Measurements from ENCODE around the gene WFDC5.

DNA sequence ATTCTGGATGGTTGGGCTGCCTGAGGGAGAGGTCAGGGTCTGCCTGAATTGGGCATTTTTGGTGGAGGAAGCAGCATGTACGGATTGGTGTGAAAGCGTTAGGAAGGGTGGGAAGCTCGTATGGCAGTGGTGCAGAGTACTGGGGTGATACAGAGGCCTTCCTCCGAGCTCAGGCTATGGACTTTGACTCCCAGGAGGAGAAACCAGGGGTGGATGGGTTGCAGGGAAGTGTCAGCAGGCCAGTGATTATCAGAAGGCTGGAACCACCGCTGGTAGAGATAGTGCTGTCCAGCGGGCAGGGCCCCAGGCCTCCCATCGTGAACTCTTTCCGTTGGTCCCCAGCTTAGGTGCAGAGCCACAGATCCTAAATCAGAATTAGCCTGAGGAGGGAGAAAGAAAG is 5.3 kb downstream of the WFDC5 start:
- TF ChIP-seq, protein P1, sequence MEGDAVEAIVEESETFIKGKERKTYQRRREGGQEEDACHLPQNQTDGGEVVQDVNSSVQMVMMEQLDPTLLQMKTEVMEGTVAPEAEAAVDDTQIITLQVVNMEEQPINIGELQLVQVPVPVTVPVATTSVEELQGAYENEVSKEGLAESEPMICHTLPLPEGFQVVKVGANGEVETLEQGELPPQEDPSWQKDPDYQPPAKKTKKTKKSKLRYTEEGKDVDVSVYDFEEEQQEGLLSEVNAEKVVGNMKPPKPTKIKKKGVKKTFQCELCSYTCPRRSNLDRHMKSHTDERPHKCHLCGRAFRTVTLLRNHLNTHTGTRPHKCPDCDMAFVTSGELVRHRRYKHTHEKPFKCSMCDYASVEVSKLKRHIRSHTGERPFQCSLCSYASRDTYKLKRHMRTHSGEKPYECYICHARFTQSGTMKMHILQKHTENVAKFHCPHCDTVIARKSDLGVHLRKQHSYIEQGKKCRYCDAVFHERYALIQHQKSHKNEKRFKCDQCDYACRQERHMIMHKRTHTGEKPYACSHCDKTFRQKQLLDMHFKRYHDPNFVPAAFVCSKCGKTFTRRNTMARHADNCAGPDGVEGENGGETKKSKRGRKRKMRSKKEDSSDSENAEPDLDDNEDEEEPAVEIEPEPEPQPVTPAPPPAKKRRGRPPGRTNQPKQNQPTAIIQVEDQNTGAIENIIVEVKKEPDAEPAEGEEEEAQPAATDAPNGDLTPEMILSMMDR (IDR thresholded peaks at IDR 0.05) = no peak
- no peak for TF ChIP-seq POLR2A (IDR thresholded peaks at IDR 0.05)

Data from Peyer's patch (tissue), 4 donors.